ENCODE measurements around the gene TFEB. TPM values are rescaled to one million over a fixed set of nuclear protein-coding genes. Genes with fewer than 3 reads are reported as not detected.

TFEB gene
- total RNA-seq, 1 donor from 2014 or later = 5.1 TPM

GRCh38 chr6:41690541-41691330 is 44.7 kb downstream of the TFEB start:
- no peaks in the 10 kb centered on the region for H3K27me3 ChIP-seq (ENCODE audit: control insufficient read depth, insufficient read depth, low read length)
- DNase-seq (ENCODE audit: low read depth) = no peak
- TF ChIP-seq CTCF (IDR thresholded peaks at IDR 0.05; ENCODE audit: insufficient read depth, low read length, poor library complexity, severe bottlenecking) = no peak
- H3K36me3 ChIP-seq (ENCODE audit: control insufficient read depth, insufficient read depth, low read length) = no peaks in the 10 kb centered on the region
- no peak overlapping the region for H3K4me3 ChIP-seq (ENCODE audit: low read depth, low read length)

GRCh38 chr6:41689171-41690008 is 46.0 kb downstream of the TFEB start:
- TF ChIP-seq CTCF (IDR thresholded peaks at IDR 0.05; ENCODE audit: insufficient read depth, low read length, poor library complexity, severe bottlenecking) = no peak
- no peak for DNase-seq (ENCODE audit: low read depth)
- H3K36me3 ChIP-seq (ENCODE audit: control insufficient read depth, insufficient read depth, low read length) = no peaks in the 10 kb centered on the region
- no peaks in the 10 kb centered on the region for H3K27me3 ChIP-seq (ENCODE audit: control insufficient read depth, insufficient read depth, low read length)
- H3K4me3 ChIP-seq (ENCODE audit: low read depth, low read length) = no peak overlapping the region

GRCh38 chr6:41688256-41688965 is 47.0 kb downstream of the TFEB start:
- H3K36me3 ChIP-seq (ENCODE audit: control insufficient read depth, insufficient read depth, low read length) = no peaks in the 10 kb centered on the region
- no peak for DNase-seq (ENCODE audit: low read depth)
- TF ChIP-seq CTCF (IDR thresholded peaks at IDR 0.05; ENCODE audit: insufficient read depth, low read length, poor library complexity, severe bottlenecking) = no peak
- H3K27me3 ChIP-seq (ENCODE audit: control insufficient read depth, insufficient read depth, low read length) = no peaks in the 10 kb centered on the region
- no peak overlapping the region for H3K4me3 ChIP-seq (ENCODE audit: low read depth, low read length)

- no peak overlapping the region for H3K4me3 ChIP-seq (ENCODE audit: low read depth, low read length)
- DNase-seq (ENCODE audit: low read depth) = no peak
- H3K27me3 ChIP-seq (ENCODE audit: control insufficient read depth, insufficient read depth, low read length) = no peaks in the 10 kb centered on the region
- no peaks in the 10 kb centered on the region for H3K36me3 ChIP-seq (ENCODE audit: control insufficient read depth, insufficient read depth, low read length)
- no peak for TF ChIP-seq CTCF (IDR thresholded peaks at IDR 0.05; ENCODE audit: insufficient read depth, low read length, poor library complexity, severe bottlenecking)
Observed at GRCh38 chr6:41687501-41688175, 47.8 kb downstream of the TFEB start.

GRCh38 chr6:41685641-41686380 is 49.6 kb downstream of the TFEB start:
- H3K36me3 ChIP-seq (ENCODE audit: control insufficient read depth, insufficient read depth, low read length) = no peaks in the 10 kb centered on the region
- TF ChIP-seq CTCF (IDR thresholded peaks at IDR 0.05; ENCODE audit: insufficient read depth, low read length, poor library complexity, severe bottlenecking) = no peak
- DNase-seq (ENCODE audit: low read depth) = no peak
- H3K27me3 ChIP-seq (ENCODE audit: control insufficient read depth, insufficient read depth, low read length) = no peaks in the 10 kb centered on the region
- H3K4me3 ChIP-seq (ENCODE audit: low read depth, low read length) = no peak overlapping the region

All from kidney epithelial cell (primary cell).